Stimulated activated CD4-positive, alpha-beta T cell treated with anti-CD3 and anti-CD28 coated beads, Interleukin-1b, Interleukin-23, amount 100 ng/mL, for 24 hours (primary cell): Measurements from ENCODE around the gene SNX4.
"Not testable (repeated sequence)": the region's sequence is repeated elsewhere in the genome, so short reads cannot be mapped to it uniquely, and the experiment has no call there.

Source experiments
- DNase-seq, 4 experiments: peaks; one replicate each; pipeline ENCODE4 v3.0.0-alpha.2; 2020; ENCODE audit warnings: low read depth in 4 of 4, low spot score in 1 of 4

Gene SNX4

GRCh38 chr3:125519678-125520562 is at the start of gene SNX4:
Gene SNX4 (minus strand): TSS chr3:125520202. CDS start chr3:125520172, 30 bp downstream.
- DNase-seq: peak; percentile 59 to 82 (median 77)

- DNase-seq: no peak
Observed at GRCh38 chr3:125556314-125556713, 36.3 kb upstream of the SNX4 start.

- no peak for DNase-seq
Observed at GRCh38 chr3:125552401-125552800, 32.4 kb upstream of the SNX4 start.

GRCh38 chr3:125528920-125529319 is 8.9 kb upstream of the SNX4 start:
- DNase-seq: no peak

- no peak for DNase-seq
Observed at GRCh38 chr3:125525153-125525552, 5.2 kb upstream of the SNX4 start.

- not testable (repeated sequence) for DNase-seq
Observed at GRCh38 chr3:125520563-125520919, 539 bp upstream of the SNX4 start.

GRCh38 chr3:125515421-125515820 is 4.6 kb downstream of the SNX4 start:
- DNase-seq: no peak

GRCh38 chr3:125513490-125514115 is 6.4 kb downstream of the SNX4 start:
- DNase-seq: no peak

- DNase-seq: peak in 3 of 4 experiments; percentile 16 to 38 (median 36)
Observed at GRCh38 chr3:125512135-125512920, 7.7 kb downstream of the SNX4 start.

GRCh38 chr3:125511420-125512118 is 8.4 kb downstream of the SNX4 start:
- no peak for DNase-seq

GRCh38 chr3:125507128-125507527 is 12.9 kb downstream of the SNX4 start:
- no peak for DNase-seq

- no peak for DNase-seq
Observed at GRCh38 chr3:125498630-125499029, 21.4 kb downstream of the SNX4 start.

- DNase-seq: no peak
Observed at GRCh38 chr3:125496701-125497100, 23.3 kb downstream of the SNX4 start.

- DNase-seq: no peak
Observed at GRCh38 chr3:125482406-125482805, 37.6 kb downstream of the SNX4 start.

- DNase-seq: no peak
Observed at GRCh38 chr3:125481786-125482185, 38.2 kb downstream of the SNX4 start.

- DNase-seq: not testable (repeated sequence)
Observed at GRCh38 chr3:125481375-125481759, 38.6 kb downstream of the SNX4 start.

GRCh38 chr3:125480656-125481374 is 39.2 kb downstream of the SNX4 start:
- no peak for DNase-seq

- DNase-seq: no peak
Observed at GRCh38 chr3:125479091-125479490, 40.9 kb downstream of the SNX4 start.

- no peak for DNase-seq
Observed at GRCh38 chr3:125478326-125478725, 41.7 kb downstream of the SNX4 start.

GRCh38 chr3:125477701-125478100 is 42.3 kb downstream of the SNX4 start:
- no peak for DNase-seq
